Effector memory CD4-positive, alpha-beta T cell (primary cell): ENCODE measurements around the gene IFT20.
A peak's percentile ranks its signal among the peaks of the same experiment; 100 is the strongest.

Experiments used
- DNase-seq, 3 donors: peaks; one replicate each; pipeline ENCODE4 v3.0.0-alpha.2; 2020
- H3K27ac ChIP-seq: 2 replicates; pipeline ENCODE4 v1.7.0; 2013; ENCODE audit warnings: mild to moderate bottlenecking, low read length, moderate library complexity; ENCODE audit not compliant: insufficient read depth, poor library complexity, severe bottlenecking
- H3K27me3 ChIP-seq: replicated peaks from 2 replicates; pipeline ENCODE4 v1.7.0; 2013; ENCODE audit warnings: mild to moderate bottlenecking, low read length; ENCODE audit not compliant: insufficient read depth, control insufficient read depth, poor library complexity, severe bottlenecking
- H3K36me3 ChIP-seq: 2 replicates; pipeline ENCODE4 v1.7.0; 2013; ENCODE audit warnings: mild to moderate bottlenecking, low read length, moderate library complexity; ENCODE audit not compliant: control insufficient read depth, insufficient read depth
- H3K4me1 ChIP-seq: 2 replicates; pipeline ENCODE4 v1.7.0; 2013; ENCODE audit warnings: low read length, mild to moderate bottlenecking; ENCODE audit not compliant: control insufficient read depth, insufficient read depth, poor library complexity, severe bottlenecking
- H3K4me3 ChIP-seq: 2 replicates; pipeline ENCODE4 v1.7.0; 2013; ENCODE audit warnings: low read length, low read depth, mild to moderate bottlenecking; ENCODE audit not compliant: insufficient read depth, poor library complexity, severe bottlenecking
- H3K9me3 ChIP-seq: 2 replicates; pipeline ENCODE4 v1.7.0; 2013; ENCODE audit warnings: mild to moderate bottlenecking, low read length, moderate library complexity; ENCODE audit not compliant: control insufficient read depth
- total RNA-seq, 3 donors: gene quantifications; one replicate each; lab custom pipeline; 2026; lab: John Stamatoyannopoulos, UW

Gene IFT20, protein sequence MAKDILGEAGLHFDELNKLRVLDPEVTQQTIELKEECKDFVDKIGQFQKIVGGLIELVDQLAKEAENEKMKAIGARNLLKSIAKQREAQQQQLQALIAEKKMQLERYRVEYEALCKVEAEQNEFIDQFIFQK
- total RNA-seq, result 17.1 to 19.7 (median 18.8) reads per million in 3 donors

DNA sequence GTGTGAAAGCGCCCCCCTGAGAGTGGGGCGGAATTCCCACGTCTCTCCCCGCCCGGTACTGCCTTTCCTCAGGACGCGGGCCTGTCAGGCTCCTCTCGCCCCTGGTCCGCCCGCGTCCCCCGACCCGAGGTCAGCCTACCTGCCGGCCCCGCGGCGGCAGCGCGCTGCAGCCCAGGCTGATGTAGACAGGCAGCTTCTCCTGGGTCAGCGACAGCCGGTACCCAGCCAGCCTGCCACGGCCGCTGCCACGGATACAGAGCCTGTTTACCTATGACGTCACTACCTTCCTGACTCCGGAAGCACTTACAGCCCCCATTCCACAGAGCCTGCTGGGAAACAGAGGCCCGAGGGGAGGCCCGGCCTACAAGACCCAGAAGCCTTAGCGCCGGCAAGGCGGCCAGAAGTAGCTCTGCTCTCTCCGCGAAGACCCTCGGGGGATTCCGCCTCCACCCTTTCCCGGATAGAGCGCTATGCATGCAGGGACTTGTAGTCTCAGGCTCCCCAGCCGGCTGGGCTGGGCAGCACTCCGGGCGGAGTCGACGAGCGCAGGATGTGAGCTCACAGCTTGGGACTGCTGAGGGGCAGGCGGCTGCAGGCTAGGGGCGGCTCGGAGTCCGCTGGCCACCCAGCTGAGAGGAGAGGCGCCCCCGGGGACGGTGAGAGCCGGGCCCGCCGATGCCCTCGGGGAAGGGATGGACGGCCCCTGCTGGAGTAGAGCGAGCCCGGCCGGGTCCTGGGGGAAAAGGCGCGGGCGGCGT lies at the start of gene IFT20, which contains the start of gene TNFAIP1:
Gene IFT20 (minus strand): TSS at position 272 of the 758 bp plus-strand sequence. CDS start 3,487 bp downstream, outside the sequence.
Gene TNFAIP1 (plus strand): TSS at position 561 of the 758 bp plus-strand sequence. CDS start 3,761 bp downstream, outside the sequence.
- Histone ChIP-seq H3K4me3 (peak within 1 kb of the TSS; percentile 85), H3K27ac (peak within 1 kb of the TSS; percentile 87), H3K9me3 (no peaks in the 10 kb centered on the region), H3K27me3 (no peaks in the 10 kb centered on the region), H3K4me1 (peaks cover 18% of the 10 kb centered on the region), H3K36me3 (peaks cover 13% of the 10 kb centered on the region)
- DNase-seq, result peak; percentile 94 to 98 (median 98)

DNA sequence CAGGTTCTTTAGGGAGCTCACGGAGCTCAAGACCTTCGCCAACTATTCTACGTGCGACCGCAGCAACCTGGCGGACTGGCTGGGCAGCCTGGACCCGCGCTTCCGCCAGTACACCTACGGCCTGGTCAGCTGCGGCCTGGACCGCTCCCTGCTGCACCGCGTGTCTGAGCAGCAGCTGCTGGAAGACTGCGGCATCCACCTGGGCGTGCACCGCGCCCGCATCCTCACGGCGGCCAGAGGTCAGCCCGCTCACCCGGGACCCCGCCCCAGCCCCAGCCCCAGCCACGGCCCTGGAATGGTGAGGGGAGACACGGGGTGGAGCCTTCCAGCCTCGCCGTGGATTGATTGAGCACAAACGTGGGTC lies 49.7 kb upstream of the IFT20 start:
- Histone ChIP-seq H3K27me3 (no peaks in the 10 kb centered on the region), H3K36me3 (peaks cover 13% of the 10 kb centered on the region), H3K27ac (peak overlapping the region; percentile 20), H3K9me3 (no peaks in the 10 kb centered on the region), H3K4me3 (peak overlapping the region; percentile 87), H3K4me1 (peaks cover 19% of the 10 kb centered on the region)
- no peak for DNase-seq

DNA sequence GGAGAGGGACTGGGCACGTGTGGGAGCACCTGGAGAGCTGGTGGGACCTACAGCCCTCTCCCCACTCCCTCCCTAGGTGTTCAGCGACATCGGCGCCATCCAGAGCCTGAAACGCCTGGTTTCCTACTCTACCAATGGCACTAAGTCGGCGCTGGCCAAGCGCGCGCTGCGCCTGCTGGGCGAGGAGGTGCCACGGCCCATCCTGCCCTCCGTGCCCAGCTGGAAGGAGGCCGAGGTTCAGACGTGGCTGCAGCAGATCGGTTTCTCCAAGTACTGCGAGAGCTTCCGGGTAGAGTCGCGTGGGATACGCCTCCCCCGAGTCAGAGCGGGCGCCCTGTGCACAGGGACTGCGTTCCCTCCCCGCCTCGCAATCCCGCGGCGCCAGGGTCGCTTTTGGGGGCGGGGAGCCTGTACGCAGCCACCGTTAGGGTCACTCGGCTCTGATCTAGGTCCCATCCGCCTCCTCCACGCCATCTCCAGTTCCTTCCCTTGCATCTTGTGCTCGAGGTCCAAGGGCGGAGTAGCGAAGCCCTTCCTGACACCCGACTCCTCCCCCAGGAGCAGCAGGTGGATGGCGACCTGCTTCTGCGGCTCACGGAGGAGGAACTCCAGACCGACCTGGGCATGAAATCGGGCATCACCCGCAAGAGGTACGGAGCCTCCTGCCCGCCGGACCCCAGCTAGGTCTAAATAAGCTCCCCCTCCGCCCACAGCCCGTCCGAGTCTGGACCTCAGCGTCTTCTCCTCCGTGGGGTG lies 49.2 kb upstream of the IFT20 start:
- no peaks in the 10 kb centered on the region for H3K27me3 ChIP-seq
- peak; percentile 28 to 45 (median 42) for DNase-seq
- H3K36me3 ChIP-seq, result peaks cover 8% of the 10 kb centered on the region
- peaks cover 19% of the 10 kb centered on the region for H3K4me1 ChIP-seq
- peak overlapping the region; percentile 20 for H3K27ac ChIP-seq
- H3K4me3 ChIP-seq, result peak overlapping the region; percentile 87
- H3K9me3 ChIP-seq, result no peaks in the 10 kb centered on the region

GRCh38 chr17:28381141-28381825 lies 46.0 kb upstream of the IFT20 start:
- no peak for DNase-seq
- Histone ChIP-seq H3K27ac (no peak overlapping the region), H3K36me3 (no peaks in the 10 kb centered on the region), H3K4me1 (peaks cover 19% of the 10 kb centered on the region), H3K27me3 (no peaks in the 10 kb centered on the region), H3K4me3 (no peak overlapping the region), H3K9me3 (no peaks in the 10 kb centered on the region)

DNA sequence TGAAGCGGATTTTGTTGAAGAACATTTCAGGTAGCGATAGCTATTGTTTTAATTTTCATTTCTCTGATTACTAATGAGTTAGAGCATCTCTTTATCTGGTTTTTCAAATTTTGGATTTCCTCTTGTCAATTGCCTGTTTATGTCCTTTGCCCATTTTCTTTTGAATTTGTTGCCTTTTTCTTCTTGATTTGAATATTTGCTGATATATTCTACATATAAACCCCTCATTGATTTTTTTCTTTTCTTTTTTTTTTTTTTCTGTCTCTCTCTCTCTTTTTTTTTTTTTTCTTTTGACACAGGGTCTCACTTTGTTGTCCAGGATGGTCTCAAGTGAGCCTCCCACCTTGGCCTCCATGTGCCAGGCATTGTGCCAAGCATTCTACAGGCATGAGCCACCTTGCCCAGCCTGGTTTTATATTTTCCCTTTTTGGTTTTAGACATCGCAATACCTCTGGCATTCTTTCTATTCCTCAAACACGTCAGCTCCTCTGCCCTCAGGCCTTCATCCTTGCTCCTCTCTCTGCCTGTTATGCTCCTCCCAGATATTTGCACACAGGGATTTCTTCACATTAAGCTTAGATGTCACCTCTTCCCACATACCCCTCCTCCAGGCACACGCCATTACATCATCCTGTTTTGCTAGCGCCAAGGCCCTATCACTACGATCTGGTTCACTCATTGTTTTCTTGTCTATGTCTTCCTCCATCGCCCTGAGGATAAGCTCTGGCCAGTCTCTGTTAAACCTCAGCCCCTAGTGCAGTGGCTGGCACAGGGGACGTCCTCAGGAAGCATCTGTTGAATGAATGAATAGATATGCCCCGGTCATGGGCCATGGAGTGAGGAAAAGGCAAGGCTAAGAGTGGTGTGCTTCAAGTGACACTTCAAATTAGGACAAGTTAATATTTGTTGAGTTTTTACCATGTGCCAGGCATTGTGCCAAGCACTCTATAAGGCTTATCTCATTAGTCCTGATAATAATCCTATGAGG lies 44.8 kb upstream of the IFT20 start:
- Histone ChIP-seq H3K27me3 (no peaks in the 10 kb centered on the region), H3K36me3 (no peaks in the 10 kb centered on the region), H3K4me3 (no peak overlapping the region), H3K9me3 (no peaks in the 10 kb centered on the region), H3K27ac (no peak overlapping the region), H3K4me1 (peaks cover 15% of the 10 kb centered on the region)
- no peak for DNase-seq

DNA sequence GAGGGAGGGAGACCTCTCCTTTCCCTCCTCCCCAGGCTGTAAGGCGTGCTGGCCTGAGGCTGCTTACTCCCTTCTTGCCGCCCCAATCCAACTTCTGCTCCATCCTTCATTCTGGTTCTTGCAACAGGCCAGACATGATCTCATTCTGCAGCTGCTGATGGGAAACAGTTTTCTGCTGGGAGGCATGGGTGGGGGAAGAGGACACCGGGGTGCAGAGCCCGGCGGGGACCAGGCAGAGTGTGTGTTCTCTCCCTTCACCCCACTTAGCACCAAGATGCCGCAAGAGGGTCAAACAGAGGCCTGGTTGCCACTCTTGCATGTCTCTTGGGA lies 37.6 kb upstream of the IFT20 start:
- Histone ChIP-seq H3K9me3 (no peaks in the 10 kb centered on the region), H3K27ac (no peak overlapping the region), H3K4me3 (no peak overlapping the region), H3K4me1 (peaks cover 19% of the 10 kb centered on the region), H3K27me3 (no peaks in the 10 kb centered on the region), H3K36me3 (no peaks in the 10 kb centered on the region)
- no peak for DNase-seq

- Histone ChIP-seq H3K36me3 (no peaks in the 10 kb centered on the region), H3K4me1 (peaks cover 19% of the 10 kb centered on the region), H3K27me3 (no peaks in the 10 kb centered on the region), H3K27ac (peak overlapping the region; percentile 82), H3K9me3 (no peaks in the 10 kb centered on the region), H3K4me3 (peak overlapping the region; percentile 66)
- DNase-seq, result no peak
These were observed 37.1 kb upstream of the IFT20 start for GRCh38 chr17:28372203-28372944.

- peak within 1 kb of the TSS; percentile 66 for H3K4me3 ChIP-seq
- no peaks in the 10 kb centered on the region for H3K36me3 ChIP-seq
- H3K27ac ChIP-seq, result peak within 1 kb of the TSS; percentile 82
- peaks cover 19% of the 10 kb centered on the region for H3K4me1 ChIP-seq
- H3K9me3 ChIP-seq, result no peaks in the 10 kb centered on the region
- peak; percentile 75 to 79 (median 75) for DNase-seq
- H3K27me3 ChIP-seq, result no peaks in the 10 kb centered on the region
These were observed 36.3 kb upstream of the IFT20 start, which contains the start of gene SARM1 for GRCh38 chr17:28371245-28372202. SARM1 (plus strand) TSS chr17:28371694; CDS start chr17:28372033, 339 bp downstream.
